ENCODE results near the gene TMEM8B. TPM values are rescaled to one million over a fixed set of nuclear protein-coding genes. Genes with fewer than 3 reads are reported as not detected.

TMEM8B gene
- total RNA-seq, 2 donors from 2014 or later: 10.3 TPM

DNA sequence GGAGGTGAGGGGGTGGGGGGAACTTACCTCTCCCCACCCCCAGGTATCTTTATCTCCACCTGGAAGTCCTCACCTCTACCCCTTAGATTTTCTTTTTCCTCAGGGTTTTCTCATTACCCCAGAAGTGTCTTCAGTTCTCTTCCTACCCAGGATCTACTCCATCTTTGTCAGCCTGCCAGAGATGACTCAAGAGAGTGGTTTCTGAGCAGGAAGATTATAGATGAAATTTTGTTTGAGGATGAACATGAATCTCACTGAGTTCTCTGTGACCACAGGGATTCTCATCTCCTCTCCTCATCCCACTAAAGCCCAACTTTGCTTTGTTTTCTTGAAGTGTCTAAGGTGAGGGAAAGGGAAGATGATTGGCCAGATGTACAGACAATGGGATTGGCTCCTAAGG lies 9.0 kb upstream of the TMEM8B start:
- DNase-seq (ENCODE audit: low spot score): no peak
- TF ChIP-seq, protein P1, sequence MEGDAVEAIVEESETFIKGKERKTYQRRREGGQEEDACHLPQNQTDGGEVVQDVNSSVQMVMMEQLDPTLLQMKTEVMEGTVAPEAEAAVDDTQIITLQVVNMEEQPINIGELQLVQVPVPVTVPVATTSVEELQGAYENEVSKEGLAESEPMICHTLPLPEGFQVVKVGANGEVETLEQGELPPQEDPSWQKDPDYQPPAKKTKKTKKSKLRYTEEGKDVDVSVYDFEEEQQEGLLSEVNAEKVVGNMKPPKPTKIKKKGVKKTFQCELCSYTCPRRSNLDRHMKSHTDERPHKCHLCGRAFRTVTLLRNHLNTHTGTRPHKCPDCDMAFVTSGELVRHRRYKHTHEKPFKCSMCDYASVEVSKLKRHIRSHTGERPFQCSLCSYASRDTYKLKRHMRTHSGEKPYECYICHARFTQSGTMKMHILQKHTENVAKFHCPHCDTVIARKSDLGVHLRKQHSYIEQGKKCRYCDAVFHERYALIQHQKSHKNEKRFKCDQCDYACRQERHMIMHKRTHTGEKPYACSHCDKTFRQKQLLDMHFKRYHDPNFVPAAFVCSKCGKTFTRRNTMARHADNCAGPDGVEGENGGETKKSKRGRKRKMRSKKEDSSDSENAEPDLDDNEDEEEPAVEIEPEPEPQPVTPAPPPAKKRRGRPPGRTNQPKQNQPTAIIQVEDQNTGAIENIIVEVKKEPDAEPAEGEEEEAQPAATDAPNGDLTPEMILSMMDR (IDR thresholded peaks at IDR 0.05): no peak
- no peaks in the 10 kb centered on the region for H3K9me3 ChIP-seq
- H3K27ac ChIP-seq: no peak overlapping the region
- no peaks in the 10 kb centered on the region for H3K4me1 ChIP-seq
- no peaks in the 10 kb centered on the region for H3K36me3 ChIP-seq
- no peak overlapping the region for H3K4me3 ChIP-seq
- H3K27me3 ChIP-seq: no peaks in the 10 kb centered on the region

DNA sequence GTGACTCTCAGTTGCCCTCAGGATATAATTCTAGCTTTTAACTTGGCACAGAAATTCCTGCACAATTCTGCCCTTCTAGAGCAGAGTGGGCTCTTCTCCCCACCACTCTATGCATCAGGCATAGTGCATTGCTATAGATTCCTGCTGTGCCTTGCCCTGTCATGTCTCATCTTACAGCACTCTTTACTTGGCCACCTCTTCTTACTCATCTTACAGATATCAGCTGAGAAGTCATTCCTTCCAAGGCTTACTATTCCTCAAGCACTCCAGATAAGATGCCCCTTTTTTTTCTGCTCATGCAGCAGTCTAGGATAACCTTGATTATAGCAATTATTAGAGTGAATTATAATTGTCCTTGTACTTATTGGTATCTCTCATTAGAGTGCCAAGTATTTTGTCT lies 6.1 kb upstream of the TMEM8B start:
- Histone ChIP-seq H3K4me3 (no peak overlapping the region), H3K9me3 (no peaks in the 10 kb centered on the region), H3K27ac (no peak overlapping the region), H3K36me3 (no peaks in the 10 kb centered on the region), H3K4me1 (no peaks in the 10 kb centered on the region), H3K27me3 (no peaks in the 10 kb centered on the region)
- TF ChIP-seq, protein P1 (IDR thresholded peaks at IDR 0.05): no peak
- no peak for DNase-seq (ENCODE audit: low spot score)

GRCh38 chr9:35826071-35826701 lies 2.8 kb upstream of the TMEM8B start:
- Histone ChIP-seq H3K4me1 (peaks cover 0 to 22% of the 10 kb centered on the region in 2 donors), H3K4me3 (no peak overlapping the region), H3K36me3 (no peaks in the 10 kb centered on the region), H3K27ac (no peak overlapping the region), H3K9me3 (no peaks in the 10 kb centered on the region), H3K27me3 (no peaks in the 10 kb centered on the region)
- DNase-seq (ENCODE audit: low spot score): no peak
- TF ChIP-seq, protein P1 (IDR thresholded peaks at IDR 0.05): peak; percentile 54 to 83

DNA sequence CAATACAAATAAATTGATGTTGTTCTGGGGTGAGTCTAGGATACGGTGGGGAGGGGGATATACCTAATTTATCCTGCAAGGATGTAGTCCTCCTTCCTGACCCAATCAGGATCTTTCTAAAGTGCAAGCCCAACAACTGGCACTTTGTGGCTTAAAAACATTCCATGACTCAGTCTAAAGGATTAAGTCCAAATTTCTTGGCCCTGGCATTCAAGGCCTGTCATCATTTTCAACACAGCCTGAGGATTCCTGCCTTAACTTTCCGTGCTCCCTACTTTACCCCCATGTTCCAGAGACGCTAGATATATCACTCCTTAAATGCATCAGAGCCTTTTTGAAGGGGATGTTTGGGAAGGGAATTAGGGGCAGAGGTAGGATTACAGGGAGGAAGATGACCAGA lies 1.5 kb upstream of the TMEM8B start:
- H3K27ac ChIP-seq: no peak overlapping the region
- peaks cover 0 to 32% of the 10 kb centered on the region in 2 donors for H3K4me1 ChIP-seq
- no peaks in the 10 kb centered on the region for H3K27me3 ChIP-seq
- H3K4me3 ChIP-seq: no peak overlapping the region
- no peak for DNase-seq (ENCODE audit: low spot score)
- H3K9me3 ChIP-seq: no peaks in the 10 kb centered on the region
- TF ChIP-seq, protein P1 (IDR thresholded peaks at IDR 0.05): no peak
- H3K36me3 ChIP-seq: no peaks in the 10 kb centered on the region

- no peak for DNase-seq (ENCODE audit: low spot score)
- Histone ChIP-seq H3K9me3 (no peaks in the 10 kb centered on the region), H3K4me1 (peaks cover 0 to 44% of the 10 kb centered on the region in 2 donors)
These were observed 328 bp upstream of the TMEM8B start, which contains the start of gene FAM221B for GRCh38 chr9:35828716-35829083. TSS of gene FAM221B (minus strand) at chr9:35828732. CDS start at chr9:35826161, 2,571 bp downstream.

More at GRCh38 chr9:35828716-35829083, 328 bp upstream of the TMEM8B start, which contains the start of gene FAM221B:
- TF ChIP-seq, protein P1 (IDR thresholded peaks at IDR 0.05): no peak
- Histone ChIP-seq H3K27me3 (no peaks in the 10 kb centered on the region), H3K4me3 (peak within 1 kb of the TSS; percentile 51 to 72), H3K27ac (peak within 1 kb of the TSS; percentile 89 to 95), H3K36me3 (no peaks in the 10 kb centered on the region)
